ENCODE results near the gene COQ7.

DNA sequence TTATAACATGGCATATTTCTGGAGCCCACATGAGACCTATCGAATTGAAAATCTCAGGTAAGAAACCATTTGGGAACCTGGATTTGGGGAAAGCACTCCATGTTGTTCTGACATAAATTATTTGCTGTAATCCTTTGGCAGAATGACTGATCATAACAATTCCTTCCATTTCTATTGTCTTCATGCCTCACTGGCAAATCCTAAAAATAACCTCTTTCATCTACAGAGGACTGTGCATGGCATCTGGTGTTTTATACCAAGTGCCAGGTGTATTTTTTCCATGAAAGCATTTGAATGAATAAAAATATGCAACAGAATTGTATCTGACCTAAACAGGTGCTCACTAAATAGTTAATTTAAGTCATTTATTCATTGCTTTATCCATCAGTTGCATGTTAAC, 33.7 kb upstream of the COQ7 start:
- TF ChIP-seq SMC3 (IDR thresholded peaks at IDR 0.05; ENCODE audit: low read depth, low read length): no peak
- no peak for TF ChIP-seq YY1 (IDR thresholded peaks at IDR 0.05; ENCODE audit: low read depth)
- TF ChIP-seq, protein P1, sequence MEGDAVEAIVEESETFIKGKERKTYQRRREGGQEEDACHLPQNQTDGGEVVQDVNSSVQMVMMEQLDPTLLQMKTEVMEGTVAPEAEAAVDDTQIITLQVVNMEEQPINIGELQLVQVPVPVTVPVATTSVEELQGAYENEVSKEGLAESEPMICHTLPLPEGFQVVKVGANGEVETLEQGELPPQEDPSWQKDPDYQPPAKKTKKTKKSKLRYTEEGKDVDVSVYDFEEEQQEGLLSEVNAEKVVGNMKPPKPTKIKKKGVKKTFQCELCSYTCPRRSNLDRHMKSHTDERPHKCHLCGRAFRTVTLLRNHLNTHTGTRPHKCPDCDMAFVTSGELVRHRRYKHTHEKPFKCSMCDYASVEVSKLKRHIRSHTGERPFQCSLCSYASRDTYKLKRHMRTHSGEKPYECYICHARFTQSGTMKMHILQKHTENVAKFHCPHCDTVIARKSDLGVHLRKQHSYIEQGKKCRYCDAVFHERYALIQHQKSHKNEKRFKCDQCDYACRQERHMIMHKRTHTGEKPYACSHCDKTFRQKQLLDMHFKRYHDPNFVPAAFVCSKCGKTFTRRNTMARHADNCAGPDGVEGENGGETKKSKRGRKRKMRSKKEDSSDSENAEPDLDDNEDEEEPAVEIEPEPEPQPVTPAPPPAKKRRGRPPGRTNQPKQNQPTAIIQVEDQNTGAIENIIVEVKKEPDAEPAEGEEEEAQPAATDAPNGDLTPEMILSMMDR (IDR thresholded peaks at IDR 0.05): no peak
- no peak for TF ChIP-seq SIN3A (IDR thresholded peaks at IDR 0.05; ENCODE audit: borderline replicate concordance, low read depth, low read length)
- no peak for TF ChIP-seq RCOR1 (IDR thresholded peaks at IDR 0.05; ENCODE audit: low read length)
- no peak for TF ChIP-seq ELF1 (IDR thresholded peaks at IDR 0.05)
- TF ChIP-seq MEF2A (IDR thresholded peaks at IDR 0.05; ENCODE audit: borderline replicate concordance, low read depth): no peak
- TF ChIP-seq MXI1 (IDR thresholded peaks at IDR 0.05; ENCODE audit: low read depth, low read length): no peak
- no peak for TF ChIP-seq GABPA (IDR thresholded peaks at IDR 0.05; ENCODE audit: low read depth)
- TF ChIP-seq TEAD4 (IDR thresholded peaks at IDR 0.05; ENCODE audit: borderline replicate concordance, insufficient read depth): no peak
- TF ChIP-seq EZH2phosphoT487 (IDR thresholded peaks at IDR 0.05; ENCODE audit: borderline replicate concordance, low read depth): no peak

All from SK-N-SH (cell line).